ENCODE measurements around the gene NSG1. TPM values are rescaled to one million over a fixed set of nuclear protein-coding genes. Genes with fewer than 3 reads are reported as not detected.

NSG1 gene
- total RNA-seq, 1 donor from 2014 or later = 52.4 TPM

- TF ChIP-seq CTCF (IDR thresholded peaks at IDR 0.05; ENCODE audit: unreplicated experiment) = no peak
- Mint-ChIP-seq H3K4me3 (ENCODE audit: low read depth) (no peak overlapping the region), H3K27ac (no peak overlapping the region), H3K4me1 (ENCODE audit: low read depth) (peaks cover 16% of the 10 kb centered on the region), H3K9me3 (ENCODE audit: low read depth) (no peaks in the 10 kb centered on the region), H3K27me3 (no peaks in the 10 kb centered on the region), H3K36me3 (ENCODE audit: insufficient read depth) (no peaks in the 10 kb centered on the region)
- DNase-seq (ENCODE audit: low spot score, unreplicated experiment) = no peak
Observed at GRCh38 chr4:4428966-4429875, 42.3 kb downstream of the NSG1 start.

- Mint-ChIP-seq H3K27ac (no peak overlapping the region), H3K27me3 (no peaks in the 10 kb centered on the region), H3K4me1 (ENCODE audit: low read depth) (peaks cover 16% of the 10 kb centered on the region), H3K9me3 (ENCODE audit: low read depth) (no peaks in the 10 kb centered on the region), H3K4me3 (ENCODE audit: low read depth) (no peak overlapping the region), H3K36me3 (ENCODE audit: insufficient read depth) (no peaks in the 10 kb centered on the region)
- peak; percentile 68 for TF ChIP-seq CTCF (IDR thresholded peaks at IDR 0.05; ENCODE audit: unreplicated experiment)
- DNase-seq (ENCODE audit: low spot score, unreplicated experiment) = no peak
Observed at GRCh38 chr4:4430492-4431195, 43.7 kb downstream of the NSG1 start.

GRCh38 chr4:4432341-4433125 is 45.6 kb downstream of the NSG1 start:
- peaks cover 7% of the 10 kb centered on the region for H3K36me3 Mint-ChIP-seq (ENCODE audit: insufficient read depth)
- no peaks in the 10 kb centered on the region for H3K9me3 Mint-ChIP-seq (ENCODE audit: low read depth)
- H3K4me1 Mint-ChIP-seq (ENCODE audit: low read depth) = peaks cover 2% of the 10 kb centered on the region
- no peaks in the 10 kb centered on the region for H3K27me3 Mint-ChIP-seq
- H3K4me3 Mint-ChIP-seq (ENCODE audit: low read depth) = no peak overlapping the region
- no peak for TF ChIP-seq CTCF (IDR thresholded peaks at IDR 0.05; ENCODE audit: unreplicated experiment)
- DNase-seq (ENCODE audit: low spot score, unreplicated experiment) = no peak
- H3K27ac Mint-ChIP-seq = no peak overlapping the region

- no peak overlapping the region for H3K27ac Mint-ChIP-seq
- no peak for DNase-seq (ENCODE audit: low spot score, unreplicated experiment)
- no peak for TF ChIP-seq CTCF (IDR thresholded peaks at IDR 0.05; ENCODE audit: unreplicated experiment)
- H3K4me1 Mint-ChIP-seq (ENCODE audit: low read depth) = no peaks in the 10 kb centered on the region
- no peaks in the 10 kb centered on the region for H3K9me3 Mint-ChIP-seq (ENCODE audit: low read depth)
- no peak overlapping the region for H3K4me3 Mint-ChIP-seq (ENCODE audit: low read depth)
- peaks cover 8% of the 10 kb centered on the region for H3K36me3 Mint-ChIP-seq (ENCODE audit: insufficient read depth)
- H3K27me3 Mint-ChIP-seq = no peaks in the 10 kb centered on the region
Observed at GRCh38 chr4:4433941-4434340, 47.0 kb downstream of the NSG1 start.
